ENCODE measurements around the gene DPP8. TPM values are rescaled to one million over a fixed set of nuclear protein-coding genes. Genes with fewer than 3 reads are reported as not detected.
"Not testable (repeated sequence)": the region's sequence is repeated elsewhere in the genome, so short reads cannot be mapped to it uniquely, and the experiment has no call there.

DPP8 gene
- 30.0 TPM for total RNA-seq

- DNase-seq (ENCODE audit: low spot score): peak; percentile 93
Observed at GRCh38 chr15:65516997-65517865, at the start of gene DPP8. TSS of gene DPP8 (minus strand) at chr15:65517689. CDS start at chr15:65512553, 5,136 bp downstream.

- no peak for DNase-seq (ENCODE audit: low spot score)
Observed at GRCh38 chr15:65561934-65562333, 44.4 kb upstream of the DPP8 start.

GRCh38 chr15:65559941-65560340 lies 42.5 kb upstream of the DPP8 start:
- DNase-seq (ENCODE audit: low spot score): no peak

- DNase-seq (ENCODE audit: low spot score): no peak
Observed at GRCh38 chr15:65558997-65559760, 41.7 kb upstream of the DPP8 start.

GRCh38 chr15:65558336-65558735 lies 40.8 kb upstream of the DPP8 start:
- no peak for DNase-seq (ENCODE audit: low spot score)

- DNase-seq (ENCODE audit: low spot score): no peak
Observed at GRCh38 chr15:65556622-65557021, 39.1 kb upstream of the DPP8 start.

GRCh38 chr15:65553691-65554090 lies 36.2 kb upstream of the DPP8 start:
- DNase-seq (ENCODE audit: low spot score): no peak

GRCh38 chr15:65552851-65553250 lies 35.4 kb upstream of the DPP8 start:
- not testable (repeated sequence) for DNase-seq (ENCODE audit: low spot score)

- no peak for DNase-seq (ENCODE audit: low spot score)
Observed at GRCh38 chr15:65551183-65551582, 33.7 kb upstream of the DPP8 start.

GRCh38 chr15:65550681-65551098 lies 33.2 kb upstream of the DPP8 start:
- DNase-seq (ENCODE audit: low spot score): no peak

- DNase-seq (ENCODE audit: low spot score): not testable (repeated sequence)
Observed at GRCh38 chr15:65549288-65549687, 31.8 kb upstream of the DPP8 start.

- DNase-seq (ENCODE audit: low spot score): no peak
Observed at GRCh38 chr15:65547841-65548240, 30.4 kb upstream of the DPP8 start.

- DNase-seq (ENCODE audit: low spot score): no peak
Observed at GRCh38 chr15:65541231-65541820, 23.8 kb upstream of the DPP8 start.

- no peak for DNase-seq (ENCODE audit: low spot score)
Observed at GRCh38 chr15:65540314-65540713, 22.8 kb upstream of the DPP8 start.

- no peak for DNase-seq (ENCODE audit: low spot score)
Observed at GRCh38 chr15:65535192-65535591, 17.7 kb upstream of the DPP8 start.

- no peak for DNase-seq (ENCODE audit: low spot score)
Observed at GRCh38 chr15:65533057-65533756, 15.7 kb upstream of the DPP8 start.

GRCh38 chr15:65532738-65533051 lies 15.2 kb upstream of the DPP8 start:
- DNase-seq (ENCODE audit: low spot score): no peak

GRCh38 chr15:65530318-65531111 lies 13.0 kb upstream of the DPP8 start, which contains the start of gene HACD3:
TSS of gene HACD3 (plus strand) at chr15:65530463. CDS start at chr15:65530632, 169 bp downstream.
- peak; percentile 79 for DNase-seq (ENCODE audit: low spot score)

- DNase-seq (ENCODE audit: low spot score): no peak
Observed at GRCh38 chr15:65529762-65530317, 12.4 kb upstream of the DPP8 start.

- no peak for DNase-seq (ENCODE audit: low spot score)
Observed at GRCh38 chr15:65528461-65529060, 11.1 kb upstream of the DPP8 start.

Data from mucosa of gallbladder (tissue), 1 donor.